ENCODE data around the gene LOC128125822.

LOC128125822 gene

GRCh38 chr6:63573076-63573898, 1.0 kb downstream of the LOC128125822 start:
- H3K9me3 Mint-ChIP-seq, result no peaks in the 10 kb centered on the region
- peak; percentile 13 to 55 (median 44) for ATAC-seq (replicated peaks in 1 of 4)
- POLR2A ChIA-PET, result interaction anchor here (0.6 to 2.4 kb wide), 5 partner anchors 11 to 66 kb away, joined by 3 to 15 read pairs (median 5); partner anchors contain the start of gene PHF3 (in 1 of the 2)

DNA sequence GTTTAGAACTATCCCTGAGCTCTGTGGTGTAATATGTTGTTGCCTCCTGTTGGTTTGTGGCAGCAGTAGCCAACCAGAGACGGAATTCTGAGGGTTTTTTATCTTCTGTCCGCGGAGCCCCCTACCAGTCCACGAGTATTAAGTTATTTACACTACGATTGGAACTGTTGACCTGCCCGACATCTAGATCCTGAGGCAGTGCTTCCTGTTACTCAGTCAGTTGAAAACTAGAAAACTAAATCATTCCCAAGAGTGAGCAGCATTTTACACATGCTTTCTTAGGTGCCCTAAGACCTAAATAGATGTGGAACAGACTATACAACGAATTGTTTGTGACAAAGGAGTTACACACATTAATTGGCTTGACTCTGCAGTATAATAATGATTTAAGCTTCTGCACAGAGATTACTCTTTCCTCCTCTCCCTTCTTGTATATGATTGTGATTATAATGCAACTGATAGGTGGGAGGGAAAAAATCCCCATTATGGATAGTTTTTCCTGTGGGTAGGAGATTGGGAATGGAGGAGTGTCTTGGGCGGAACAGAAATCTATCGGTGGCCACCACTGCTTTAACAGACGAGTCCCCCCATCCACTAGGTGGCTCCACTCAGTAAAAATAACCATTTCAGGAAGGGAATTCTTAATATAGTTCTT, 1.7 kb downstream of the LOC128125822 start:
- CTCF ChIA-PET, result interaction anchor here (0.7 to 2.3 kb wide), 11 partner anchors 8 to 190 kb away, joined by 3 to 14 read pairs (median 4); partner anchors contain the start of gene PHF3 (in 1 of the 2)
- peaks cover 29 to 44% (median 40%) of the 10 kb centered on the region in 3 donors for H3K4me1 Mint-ChIP-seq

More at GRCh38 chr6:63573076-63573898, 1.0 kb downstream of the LOC128125822 start:
- Mint-ChIP-seq H3K4me3 (peak overlapping the region; percentile 90 to 93 (median 91)), H3K27ac (peak overlapping the region; percentile 96), H3K36me3 (peaks cover 12% of the 10 kb centered on the region), H3K4me1 (peaks cover 29 to 44% (median 40%) of the 10 kb centered on the region in 3 donors), H3K27me3 (no peaks in the 10 kb centered on the region)
- CTCF ChIA-PET, result interaction anchor here (0.7 to 2.3 kb wide), 8 partner anchors 9 to 191 kb away, joined by 3 to 14 read pairs (median 4); partner anchors contain the start of gene PHF3 (in 1 of the 2)
- Histone ChIP-seq H3K4me3 (ENCODE audit: control insufficient read depth in 1 of 2, extremely low read depth in 1 of 2, low read length in 1 of 2) (peak overlapping the region; percentile 73 to 78), H3K4me1 (ENCODE audit: control insufficient read depth in 1 of 2, extremely low read depth in 1 of 2, insufficient read depth in 2 of 2, low read length in 2 of 2) (peaks cover 9 to 13% of the 10 kb centered on the region in 2 experiments), H3K27ac (ENCODE audit: low read length) (peak overlapping the region; percentile 97), H3K27me3 (replicated peaks in 1 of 2; ENCODE audit: control insufficient read depth in 2 of 2, extremely low read depth in 1 of 2, insufficient read depth in 2 of 2, low read length in 1 of 2) (no peaks in the 10 kb centered on the region), H3K36me3 (ENCODE audit: control insufficient read depth in 2 of 2, extremely low read depth in 1 of 2, insufficient read depth in 1 of 2, low read length in 1 of 2) (peaks cover 0 to 10% of the 10 kb centered on the region in 2 donors), H3K9me3 (no peaks in the 10 kb centered on the region)
- peak; percentile 28 to 78 (median 56) for DNase-seq
- under 1% methylated on average over 77 of the region's 86 CpGs for WGBS (ENCODE audit: insufficient coverage)

DNA sequence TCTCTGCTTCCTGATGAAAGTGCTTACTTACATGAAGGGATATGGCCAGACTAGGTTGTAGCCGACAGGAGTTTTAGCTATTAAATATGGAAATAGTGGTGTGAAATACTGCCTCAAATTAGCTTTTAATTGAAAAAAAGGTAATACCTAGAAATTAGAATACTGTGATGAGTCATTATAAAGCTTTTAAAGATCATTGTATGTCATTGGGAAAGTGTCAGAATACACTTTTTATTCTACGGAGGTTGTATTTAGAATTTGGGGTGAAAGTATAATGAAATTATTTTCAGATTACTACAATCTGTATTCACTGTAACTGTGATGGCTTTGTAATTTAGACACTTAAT, 2.2 kb downstream of the LOC128125822 start:
- H3K4me3 Mint-ChIP-seq, result peak overlapping the region; percentile 90 to 93 (median 91)
- DNase-seq (no peak), ATAC-seq (replicated peaks in 1 of 4) (no peak)
- Histone ChIP-seq H3K27ac (ENCODE audit: low read length) (peak overlapping the region; percentile 97), H3K4me3 (ENCODE audit: control insufficient read depth in 1 of 2, extremely low read depth in 1 of 2, low read length in 1 of 2) (peak overlapping the region in 1 of 2 donors; percentile 78), H3K4me1 (ENCODE audit: control insufficient read depth in 1 of 2, extremely low read depth in 1 of 2, insufficient read depth in 2 of 2, low read length in 2 of 2) (peaks cover 9 to 13% of the 10 kb centered on the region in 2 experiments), H3K9me3 (no peaks in the 10 kb centered on the region), H3K27me3 (replicated peaks in 1 of 2; ENCODE audit: control insufficient read depth in 2 of 2, extremely low read depth in 1 of 2, insufficient read depth in 2 of 2, low read length in 1 of 2) (no peaks in the 10 kb centered on the region), H3K36me3 (ENCODE audit: control insufficient read depth in 2 of 2, extremely low read depth in 1 of 2, insufficient read depth in 1 of 2, low read length in 1 of 2) (peaks cover 0 to 21% of the 10 kb centered on the region in 2 donors)
- H3K9me3 Mint-ChIP-seq, result no peaks in the 10 kb centered on the region
- peaks cover 13% of the 10 kb centered on the region for H3K36me3 Mint-ChIP-seq
- H3K27ac Mint-ChIP-seq, result peak overlapping the region; percentile 96
- POLR2A ChIA-PET, result interaction anchor here (0.6 to 2.4 kb wide), 6 partner anchors 10 to 412 kb away, joined by 3 to 15 read pairs (median 4); partner anchors contain the start of gene PHF3 (in 1 of the 2)
- no CpG with 5 or more reads among the region's 2 CpGs for WGBS (ENCODE audit: insufficient coverage)
- CTCF ChIA-PET, result interaction anchor here (1.0 to 2.3 kb wide), 9 partner anchors 8 to 190 kb away, joined by 3 to 14 read pairs (median 4); partner anchors contain the start of gene PHF3 (in 1 of the 2)
- peaks cover 29 to 44% (median 40%) of the 10 kb centered on the region in 3 donors for H3K4me1 Mint-ChIP-seq
- no peaks in the 10 kb centered on the region for H3K27me3 Mint-ChIP-seq

More for the DNA sequence above, 1.7 kb downstream of the LOC128125822 start:
- peaks cover 12% of the 10 kb centered on the region for H3K36me3 Mint-ChIP-seq
- peak overlapping the region; percentile 97 for H3K27ac ChIP-seq (ENCODE audit: low read length)
- peaks cover 9 to 13% of the 10 kb centered on the region in 2 experiments for H3K4me1 ChIP-seq (ENCODE audit: control insufficient read depth in 1 of 2, extremely low read depth in 1 of 2, insufficient read depth in 2 of 2, low read length in 2 of 2)
- POLR2A ChIA-PET, result interaction anchor here (0.6 to 2.4 kb wide), 7 partner anchors 10 to 412 kb away, joined by 3 to 15 read pairs (median 4); partner anchors contain the start of gene PHF3 (in 1 of the 2)
- H3K27me3 ChIP-seq (replicated peaks in 1 of 2; ENCODE audit: control insufficient read depth in 2 of 2, extremely low read depth in 1 of 2, insufficient read depth in 2 of 2, low read length in 1 of 2), result no peaks in the 10 kb centered on the region
- no peaks in the 10 kb centered on the region for H3K9me3 ChIP-seq
- H3K4me3 Mint-ChIP-seq, result peak overlapping the region; percentile 90 to 93 (median 91)
- WGBS (ENCODE audit: insufficient coverage), result 0% methylated on average over 5 of the region's 10 CpGs
- DNase-seq (peak in 26 of 35 experiments; percentile 2 to 69 (median 20)), ATAC-seq (replicated peaks in 1 of 4) (peak in 1 of 4 experiments; percentile 0)
- H3K27me3 Mint-ChIP-seq, result no peaks in the 10 kb centered on the region
- H3K4me3 ChIP-seq (ENCODE audit: control insufficient read depth in 1 of 2, extremely low read depth in 1 of 2, low read length in 1 of 2), result peak overlapping the region; percentile 73 to 78
- H3K27ac Mint-ChIP-seq, result peak overlapping the region; percentile 96
- no peaks in the 10 kb centered on the region for H3K9me3 Mint-ChIP-seq
- peaks cover 0 to 17% of the 10 kb centered on the region in 2 donors for H3K36me3 ChIP-seq (ENCODE audit: control insufficient read depth in 2 of 2, extremely low read depth in 1 of 2, insufficient read depth in 1 of 2, low read length in 1 of 2)

- H3K4me1 ChIP-seq (ENCODE audit: control insufficient read depth in 1 of 2, extremely low read depth in 1 of 2, insufficient read depth in 2 of 2, low read length in 2 of 2), result peaks cover 8 to 13% of the 10 kb centered on the region in 2 experiments
- no peak overlapping the region for H3K4me3 ChIP-seq (ENCODE audit: control insufficient read depth in 1 of 2, extremely low read depth in 1 of 2, low read length in 1 of 2)
- ChIA-PET POLR2A (interaction anchor here (0.5 to 0.6 kb wide), 2 partner anchors 12 to 46 kb away, joined by 3 to 4 read pairs; no protein-coding TSS in a partner anchor), CTCF (interaction anchor here in 1 of 2 donors (1.1 kb wide), 1 partner anchor 22 kb away, joined by 4 read pairs; no protein-coding TSS in a partner anchor)
- H3K9me3 Mint-ChIP-seq, result no peaks in the 10 kb centered on the region
- no peaks in the 10 kb centered on the region for H3K9me3 ChIP-seq
- WGBS (ENCODE audit: insufficient coverage), result no CpG with 5 or more reads among the region's 3 CpGs
- H3K27ac Mint-ChIP-seq, result no peak overlapping the region
- DNase-seq (no peak), ATAC-seq (replicated peaks in 1 of 4) (no peak)
- no peak overlapping the region for H3K27ac ChIP-seq (ENCODE audit: low read length)
- H3K36me3 ChIP-seq (ENCODE audit: control insufficient read depth in 2 of 2, extremely low read depth in 1 of 2, insufficient read depth in 1 of 2, low read length in 1 of 2), result peaks cover 0 to 34% of the 10 kb centered on the region in 2 donors
- peaks cover 26 to 40% (median 38%) of the 10 kb centered on the region in 3 donors for H3K4me1 Mint-ChIP-seq
- no peak overlapping the region for H3K4me3 Mint-ChIP-seq
- H3K27me3 Mint-ChIP-seq, result no peaks in the 10 kb centered on the region
- H3K27me3 ChIP-seq (replicated peaks in 1 of 2; ENCODE audit: control insufficient read depth in 2 of 2, extremely low read depth in 1 of 2, insufficient read depth in 2 of 2, low read length in 1 of 2), result no peaks in the 10 kb centered on the region
- peaks cover 28% of the 10 kb centered on the region for H3K36me3 Mint-ChIP-seq
Observed at GRCh38 chr6:63576147-63576772, 4.0 kb downstream of the LOC128125822 start.

DNA sequence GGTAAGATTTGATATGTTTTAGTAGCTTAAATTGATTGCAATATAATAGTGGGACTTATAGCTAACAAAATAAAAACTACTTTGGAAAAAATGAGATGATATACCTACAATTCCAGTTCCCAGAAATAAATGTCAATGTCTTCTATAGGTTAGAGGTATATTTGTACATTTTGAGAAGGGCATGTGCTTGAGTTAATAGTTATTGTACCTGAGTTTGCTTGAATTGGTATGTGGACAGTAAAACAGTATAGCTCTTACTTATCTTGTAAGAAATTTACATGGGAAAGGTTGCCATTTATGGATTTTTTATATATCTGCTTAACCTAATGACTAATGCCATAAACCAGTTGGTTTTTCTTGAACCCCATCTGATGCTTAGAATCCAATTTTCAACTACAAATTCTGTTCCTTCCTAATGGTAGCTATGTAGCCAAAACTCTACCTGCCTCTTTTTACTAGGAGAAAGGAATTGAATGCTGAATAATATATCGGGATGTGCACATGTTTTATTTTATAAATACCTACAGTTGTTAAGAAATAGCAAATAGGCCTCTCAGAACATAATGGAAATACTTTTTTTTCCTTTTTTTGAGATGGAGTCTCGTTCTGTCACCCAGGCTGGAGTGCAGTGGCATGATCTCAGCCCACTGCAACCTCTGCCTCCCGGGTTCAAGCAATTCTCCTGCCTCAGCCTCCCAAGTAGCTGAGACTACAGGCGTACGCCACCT, 4.9 kb downstream of the LOC128125822 start:
- Histone ChIP-seq H3K4me1 (ENCODE audit: control insufficient read depth in 1 of 2, extremely low read depth in 1 of 2, insufficient read depth in 2 of 2, low read length in 2 of 2) (peaks cover 5 to 6% of the 10 kb centered on the region in 2 experiments), H3K27me3 (replicated peaks in 1 of 2; ENCODE audit: control insufficient read depth in 2 of 2, extremely low read depth in 1 of 2, insufficient read depth in 2 of 2, low read length in 1 of 2) (no peaks in the 10 kb centered on the region), H3K4me3 (ENCODE audit: control insufficient read depth in 1 of 2, extremely low read depth in 1 of 2, low read length in 1 of 2) (no peak overlapping the region), H3K36me3 (ENCODE audit: control insufficient read depth in 2 of 2, extremely low read depth in 1 of 2, insufficient read depth in 1 of 2, low read length in 1 of 2) (peaks cover 0 to 34% of the 10 kb centered on the region in 2 donors), H3K27ac (ENCODE audit: low read length) (no peak overlapping the region), H3K9me3 (no peaks in the 10 kb centered on the region)
- no peak for DNase-seq
- H3K9me3 Mint-ChIP-seq, result no peaks in the 10 kb centered on the region
- H3K27ac Mint-ChIP-seq, result no peak overlapping the region
- ATAC-seq (replicated peaks in 1 of 4), result no peak
- H3K27me3 Mint-ChIP-seq, result no peaks in the 10 kb centered on the region
- CTCF ChIA-PET, result interaction anchor here in 1 of 2 donors (1.1 kb wide), 1 partner anchor 21 kb away, joined by 4 read pairs; no protein-coding TSS in a partner anchor
- peaks cover 25 to 34% (median 32%) of the 10 kb centered on the region in 3 donors for H3K4me1 Mint-ChIP-seq
- peaks cover 32% of the 10 kb centered on the region for H3K36me3 Mint-ChIP-seq
- POLR2A ChIA-PET, result interaction anchor here (0.6 kb wide), 2 partner anchors 45 to 58 kb away, joined by 4 read pairs; partner anchors contain the start of gene PHF3 (in 1 of the 2)
- WGBS (ENCODE audit: insufficient coverage), result no CpG with 5 or more reads among the region's 5 CpGs
- H3K4me3 Mint-ChIP-seq, result no peak overlapping the region
